Measurements from ENCODE around the gene TXNRD1. TPM values are rescaled to one million over a fixed set of nuclear protein-coding genes. Genes with fewer than 3 reads are reported as not detected.

TXNRD1 gene
- total RNA-seq, 4 donors from 2014 or later, result 111 to 140 (median 128) TPM

DNA sequence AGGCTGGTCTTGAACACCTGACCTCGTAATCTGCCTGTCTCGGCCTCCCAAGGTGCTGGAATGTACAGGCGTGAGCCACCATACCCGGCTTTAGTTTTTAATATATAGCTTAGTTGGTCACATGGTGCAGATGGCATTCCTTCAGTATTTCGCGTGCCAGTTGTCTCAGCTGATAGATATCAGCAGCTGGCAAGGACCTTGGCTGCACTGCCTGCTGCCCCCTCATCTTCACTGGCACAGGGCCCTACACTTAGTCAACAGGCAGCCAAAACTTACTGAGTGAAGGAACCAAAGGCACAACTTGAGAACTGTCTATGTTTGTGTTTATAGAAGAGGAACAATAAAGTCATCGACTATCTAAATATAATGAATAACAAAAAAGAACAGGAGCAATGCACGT, 119.0 kb downstream of the TXNRD1 start:
- Histone ChIP-seq H3K9me3 (no peaks in the 10 kb centered on the region), H3K27me3 (no peaks in the 10 kb centered on the region), H3K36me3 (peaks cover 0 to 80% (median 16%) of the 10 kb centered on the region in 3 donors), H3K4me3 (no peak overlapping the region), H3K27ac (no peak overlapping the region), H3K4me1 (peaks cover 0 to 3% (median 1%) of the 10 kb centered on the region in 4 donors)
- 89 to 92% methylated on average over 8 of the region's 8 CpGs for WGBS, 2 donors
- no peak for DNase-seq (ENCODE audit: low spot score in 2 of 2)
- TF ChIP-seq POLR2A (IDR thresholded peaks at IDR 0.05) (no peak), EP300 (IDR thresholded peaks at IDR 0.05) (no peak), CTCF (IDR thresholded peaks at IDR 0.05) (no peak)

DNA sequence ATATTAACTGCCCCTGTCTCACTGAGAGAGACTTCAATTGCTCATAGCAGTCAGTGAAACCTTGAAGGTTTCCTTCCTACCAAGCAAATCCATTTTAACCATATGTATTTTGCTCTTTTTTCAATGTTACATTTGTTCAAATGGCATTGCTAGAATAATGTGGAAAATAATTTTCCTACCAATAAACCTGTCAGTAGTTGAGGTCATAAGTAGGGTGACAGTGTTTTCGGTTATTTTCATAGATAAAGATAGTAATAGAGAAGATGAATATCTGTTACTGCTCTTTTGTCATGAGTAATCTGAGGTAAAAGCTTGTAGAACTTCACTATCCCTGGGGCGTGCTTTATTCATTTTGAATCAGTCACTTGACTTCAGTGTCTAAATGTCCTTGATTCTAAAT, 120.5 kb downstream of the TXNRD1 start:
- WGBS, 2 donors, result 93 to 94% methylated on average over 2 of the region's 2 CpGs
- H3K27ac ChIP-seq, result no peak overlapping the region
- TF ChIP-seq EP300 (IDR thresholded peaks at IDR 0.05) (no peak), CTCF (IDR thresholded peaks at IDR 0.05) (no peak), POLR2A (IDR thresholded peaks at IDR 0.05) (no peak)
- H3K36me3 ChIP-seq, result peaks cover 0 to 79% (median 23%) of the 10 kb centered on the region in 3 donors
- H3K9me3 ChIP-seq, result no peaks in the 10 kb centered on the region
- peaks cover 0 to 18% (median 5%) of the 10 kb centered on the region in 4 donors for H3K4me1 ChIP-seq
- no peak for DNase-seq (ENCODE audit: low spot score in 2 of 2)
- H3K4me3 ChIP-seq, result no peak overlapping the region
- H3K27me3 ChIP-seq, result no peaks in the 10 kb centered on the region

- Histone ChIP-seq H3K27me3 (no peaks in the 10 kb centered on the region), H3K4me1 (peaks cover 0 to 18% (median 6%) of the 10 kb centered on the region in 4 donors), H3K9me3 (no peaks in the 10 kb centered on the region), H3K36me3 (peaks cover 6 to 84% (median 23%) of the 10 kb centered on the region in 3 donors), H3K4me3 (no peak overlapping the region), H3K27ac (no peak overlapping the region)
- no peak for TF ChIP-seq CTCF (IDR thresholded peaks at IDR 0.05)
- TF ChIP-seq POLR2A (IDR thresholded peaks at IDR 0.05), result no peak
- no peak for TF ChIP-seq EP300 (IDR thresholded peaks at IDR 0.05)
- 88 to 91% methylated on average over 7 of the region's 7 CpGs for WGBS, 2 donors
- DNase-seq (ENCODE audit: low spot score in 2 of 2), result no peak
These were observed 121.5 kb downstream of the TXNRD1 start for GRCh38 chr12:104337030-104337558.

DNA sequence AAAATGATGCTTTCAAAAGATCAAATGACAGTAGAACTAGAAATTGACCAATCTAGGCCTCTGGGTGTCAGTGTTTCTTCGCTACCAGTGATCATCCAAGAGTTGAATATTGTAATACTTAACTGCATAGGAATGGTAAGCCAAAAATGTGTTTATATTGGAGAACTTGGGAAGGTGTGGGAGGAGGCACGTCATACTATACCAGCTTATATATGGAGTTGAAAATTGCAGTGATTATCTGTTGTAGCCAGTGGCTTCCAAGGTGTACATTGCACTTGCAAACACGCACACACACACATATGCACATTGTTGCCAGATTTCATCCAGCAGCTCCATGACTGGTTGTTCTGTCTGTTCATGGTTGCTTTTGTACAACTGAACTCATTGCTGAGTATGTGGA, 124.1 kb downstream of the TXNRD1 start:
- H3K27ac ChIP-seq, result peak overlapping the region in 1 of 4 donors; percentile 54
- WGBS, 2 donors, result 71 to 73% methylated on average over 3 of the region's 3 CpGs
- H3K36me3 ChIP-seq, result peaks cover 11 to 87% (median 23%) of the 10 kb centered on the region in 3 donors
- H3K4me3 ChIP-seq, result no peak overlapping the region
- no peak for DNase-seq (ENCODE audit: low spot score in 2 of 2)
- TF ChIP-seq EP300 (IDR thresholded peaks at IDR 0.05) (no peak), POLR2A (IDR thresholded peaks at IDR 0.05) (no peak), CTCF (IDR thresholded peaks at IDR 0.05) (no peak)
- H3K27me3 ChIP-seq, result no peaks in the 10 kb centered on the region
- H3K4me1 ChIP-seq, result peaks cover 0 to 18% (median 6%) of the 10 kb centered on the region in 4 donors
- H3K9me3 ChIP-seq, result no peaks in the 10 kb centered on the region

DNA sequence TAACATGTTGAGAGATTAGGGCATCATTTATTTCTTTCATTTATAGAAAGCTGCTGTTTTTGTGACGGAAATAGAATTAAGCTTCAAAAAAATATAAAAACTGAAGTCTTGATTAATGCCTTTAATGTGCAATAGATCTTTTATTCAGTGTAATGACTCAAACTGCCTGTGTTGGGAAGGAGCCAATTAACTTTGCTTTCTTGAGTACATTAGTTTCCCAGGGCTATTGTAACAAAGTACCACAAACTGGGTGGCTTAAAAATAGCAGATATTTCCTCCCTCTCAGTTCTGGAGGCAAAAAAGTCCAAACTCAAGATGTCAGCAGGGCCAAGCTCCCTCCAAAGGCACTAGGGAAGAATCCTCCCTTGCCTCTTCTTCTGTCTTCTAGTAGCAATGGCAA, 124.6 kb downstream of the TXNRD1 start:
- Histone ChIP-seq H3K4me3 (no peak overlapping the region), H3K27ac (peak overlapping the region in 2 of 4 donors; percentile 3 to 54), H3K4me1 (peaks cover 0 to 18% (median 6%) of the 10 kb centered on the region in 4 donors), H3K27me3 (no peaks in the 10 kb centered on the region), H3K9me3 (no peaks in the 10 kb centered on the region), H3K36me3 (peaks cover 11 to 82% (median 23%) of the 10 kb centered on the region in 3 donors)
- WGBS, 2 donors, result 25 to 35% methylated on average over 1 of the region's 1 CpG
- DNase-seq (ENCODE audit: low spot score in 2 of 2), result no peak
- TF ChIP-seq EP300 (IDR thresholded peaks at IDR 0.05) (no peak), CTCF (IDR thresholded peaks at IDR 0.05) (no peak), POLR2A (IDR thresholded peaks at IDR 0.05) (no peak)
